Smooth muscle cell (in vitro differentiated cells): ENCODE measurements around the gene HIGD1B. TPM values are rescaled to one million over a fixed set of nuclear protein-coding genes. Genes with fewer than 3 reads are reported as not detected.

ENCODE experiments used
- DNase-seq: peaks from one replicate; lab custom pipeline; 2025; ENCODE audit not compliant: unreplicated experiment; lab: John Stamatoyannopoulos, UW
- H2AFZ ChIP-seq: fragments of 200-600 bp; sonication (generic); 2 replicates; pipeline ENCODE4 v1.6.0; 2016; ENCODE audit warnings: antibody characterized with exemption, low read depth, mild to moderate bottlenecking
- H3F3A ChIP-seq: fragments of 200-600 bp; sonication (generic); 2 replicates; pipeline ENCODE4 v1.6.0; 2017; ENCODE audit warnings: antibody characterized with exemption, low read depth
- H3K27ac ChIP-seq: fragments of 200-600 bp; sonication (generic); 2 replicates; pipeline ENCODE4 v1.5.1; 2016; ENCODE audit warnings: low read depth, mild to moderate bottlenecking
- H3K27me3 ChIP-seq: fragments of 200-600 bp; sonication (generic); 2 replicates; pipeline ENCODE4 v1.6.1; 2016; ENCODE audit warnings: low read depth, mild to moderate bottlenecking
- H3K36me3 ChIP-seq: fragments of 200-600 bp; sonication (generic); 2 replicates; pipeline ENCODE4 v1.5.1; 2016; ENCODE audit warnings: low read depth
- H3K4me1 ChIP-seq: fragments of 200-600 bp; sonication (generic); 2 replicates; pipeline ENCODE4 v1.5.1; 2016; ENCODE audit warnings: low read depth
- H3K4me2 ChIP-seq: fragments of 200-600 bp; sonication (generic); 2 replicates; pipeline ENCODE4 v1.6.0; 2016; ENCODE audit warnings: mild to moderate bottlenecking
- H3K4me3 ChIP-seq: fragments of 200-600 bp; sonication (generic); 2 replicates; pipeline ENCODE4 v1.5.1; 2016; ENCODE audit warnings: mild to moderate bottlenecking
- H3K79me2 ChIP-seq: fragments of 200-600 bp; sonication (generic); 2 replicates; pipeline ENCODE4 v1.6.0; 2016; ENCODE audit warnings: low read depth, mild to moderate bottlenecking
- H3K9ac ChIP-seq: fragments of 200-600 bp; sonication (generic); 2 replicates; pipeline ENCODE4 v1.6.0; 2016; ENCODE audit warnings: low read depth
- H3K9me3 ChIP-seq: fragments of 200-600 bp; sonication (generic); replicated peaks from 2 replicates; pipeline ENCODE4 v1.5.1; 2016; ENCODE audit warnings: low read depth
- H4K20me1 ChIP-seq: fragments of 200-600 bp; sonication (generic); 2 replicates; pipeline ENCODE4 v1.6.0; 2016; ENCODE audit warnings: low read depth
- WGBS: methylation state at CpG from one replicate; pipeline ENCODE4 v1.1.7; 2016; ENCODE audit warnings: low lambda C conversion rate; 5-methylcytosine and 5-hydroxymethylcytosine counted together
- polyA plus RNA-seq: library from polyadenylated mRNA; unstranded; fragments of >200 nt; fragmentation: Nextera tagmentation; extraction: Ambion mirVana; gene quantifications from 2 replicates; pipeline ENCODE4 v1.2.1, GENCODE V29; 2016
- small RNA-seq: library from RNA; depleted of rRNA; stranded (forward); fragments of <200 nt; gene quantifications from one replicate; pipeline ENCODE3, GENCODE V24; 2014
- total RNA-seq: library from RNA; depleted of rRNA; stranded (reverse); fragments of >200 nt; gene quantifications from 2 replicates; pipeline ENCODE4 v1.2.3, GENCODE V29; 2014
- TF ChIP-seq, protein P1 (sequence below): fragments of 200-600 bp; sonication (generic); IDR thresholded peaks from 2 replicates; pipeline ENCODE4 v1.5.1; 2017; ENCODE audit warnings: borderline replicate concordance, mild to moderate bottlenecking, antibody characterized with exemption; ENCODE audit not compliant: insufficient read depth, poor library complexity, severe bottlenecking

HIGD1B gene
- total and polyA plus RNA-seq, 2 experiments from 2014 or later: 0.39 TPM; not detected in 1

DNA sequence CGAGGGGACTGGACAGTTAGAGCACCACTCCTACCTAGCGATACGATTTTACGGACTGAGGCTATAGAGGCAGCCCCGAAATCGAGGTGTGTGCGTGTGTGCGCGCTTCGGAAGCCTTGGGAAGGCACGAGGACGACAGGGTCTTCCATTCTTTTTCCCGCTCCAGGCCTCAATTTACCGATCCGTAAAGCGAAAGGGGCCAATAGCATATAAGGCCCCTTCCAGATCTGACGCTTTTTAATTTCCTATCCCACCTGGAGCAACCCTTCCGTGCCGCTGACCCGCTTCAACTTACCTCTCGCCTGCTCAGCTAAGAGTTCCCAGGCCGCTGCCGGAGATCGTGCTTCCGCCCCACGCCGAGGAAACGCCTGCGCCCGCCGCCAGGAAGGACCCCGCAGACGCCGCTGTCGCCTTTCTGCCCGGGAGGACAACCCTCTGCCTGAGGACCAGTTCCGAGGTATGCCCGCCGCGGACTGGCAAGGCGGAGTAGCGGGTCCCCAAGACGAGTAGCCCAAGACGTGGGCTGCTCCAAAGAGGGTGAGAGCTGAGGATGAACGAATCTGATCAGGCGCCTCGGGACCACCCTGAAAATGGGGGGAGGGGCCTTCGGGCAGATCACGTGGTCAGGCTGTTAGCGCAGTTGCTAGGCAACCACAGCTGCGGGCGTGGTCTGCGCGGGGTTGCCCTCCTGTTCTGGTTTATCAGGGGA, 51.5 kb downstream of the HIGD1B start, which contains the start of gene EFTUD2:
Gene EFTUD2 (minus strand): TSS at position 372 of the 709 bp plus-strand sequence. CDS start 4,924 bp downstream, outside the sequence.
- Histone ChIP-seq H3K4me3 (peak within 1 kb of the TSS; percentile 78), H3K4me2 (peak within 1 kb of the TSS; percentile 98), H3K4me1 (peaks cover 10% of the 10 kb centered on the region), H3K36me3 (no peaks in the 10 kb centered on the region), H3K9ac (peak within 1 kb of the TSS; percentile 100), H3K27me3 (no peaks in the 10 kb centered on the region), H3K9me3 (no peaks in the 10 kb centered on the region), H2AFZ (peak within 1 kb of the TSS; percentile 96), H3F3A (peaks cover 8% of the 10 kb centered on the region), H3K27ac (peak within 1 kb of the TSS; percentile 99), H3K79me2 (peaks cover 48% of the 10 kb centered on the region), H4K20me1 (peaks cover 13% of the 10 kb centered on the region)
- WGBS: under 1% methylated on average over 54 of the region's 54 CpGs
- peak; percentile 83 for DNase-seq
- TF ChIP-seq, protein P1, sequence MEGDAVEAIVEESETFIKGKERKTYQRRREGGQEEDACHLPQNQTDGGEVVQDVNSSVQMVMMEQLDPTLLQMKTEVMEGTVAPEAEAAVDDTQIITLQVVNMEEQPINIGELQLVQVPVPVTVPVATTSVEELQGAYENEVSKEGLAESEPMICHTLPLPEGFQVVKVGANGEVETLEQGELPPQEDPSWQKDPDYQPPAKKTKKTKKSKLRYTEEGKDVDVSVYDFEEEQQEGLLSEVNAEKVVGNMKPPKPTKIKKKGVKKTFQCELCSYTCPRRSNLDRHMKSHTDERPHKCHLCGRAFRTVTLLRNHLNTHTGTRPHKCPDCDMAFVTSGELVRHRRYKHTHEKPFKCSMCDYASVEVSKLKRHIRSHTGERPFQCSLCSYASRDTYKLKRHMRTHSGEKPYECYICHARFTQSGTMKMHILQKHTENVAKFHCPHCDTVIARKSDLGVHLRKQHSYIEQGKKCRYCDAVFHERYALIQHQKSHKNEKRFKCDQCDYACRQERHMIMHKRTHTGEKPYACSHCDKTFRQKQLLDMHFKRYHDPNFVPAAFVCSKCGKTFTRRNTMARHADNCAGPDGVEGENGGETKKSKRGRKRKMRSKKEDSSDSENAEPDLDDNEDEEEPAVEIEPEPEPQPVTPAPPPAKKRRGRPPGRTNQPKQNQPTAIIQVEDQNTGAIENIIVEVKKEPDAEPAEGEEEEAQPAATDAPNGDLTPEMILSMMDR: no peak

Small RNAs within 50 kb of the gene (small RNA-seq; reads per million reads assigned to genes)
- gene RN7SL405P: not detected

Other genes starting within 250 kb of the HIGD1B start
- gene MEIOC, start 191.4 kb upstream of the HIGD1B start, total RNA-seq: 0.09 TPM in 1 of 2 replicates, not detected in the other
- gene MEIOC, start 191.4 kb upstream of the HIGD1B start, polyA plus RNA-seq: 0.18 TPM in 1 of 2 replicates, not detected in the other
- 26.9 and 29.0 TPM in 2 replicates for gene CCDC43, start 158.1 kb upstream of the HIGD1B start, total RNA-seq
- gene CCDC43, start 158.1 kb upstream of the HIGD1B start, polyA plus RNA-seq: 19.3 and 25.4 TPM in 2 replicates
- gene DBF4B, start 139.2 kb upstream of the HIGD1B start, total RNA-seq: 1.6 and 3.3 TPM in 2 replicates
- gene DBF4B, start 139.2 kb upstream of the HIGD1B start, polyA plus RNA-seq: 2.7 and 4.1 TPM in 2 replicates
- gene ADAM11, start 88.9 kb upstream of the HIGD1B start, total RNA-seq: 0.40 TPM in 1 of 2 replicates, not detected in the other
- gene ADAM11, start 88.9 kb upstream of the HIGD1B start, polyA plus RNA-seq: 0.27 and 0.48 TPM in 2 replicates
- gene GJC1, start 17.6 kb upstream of the HIGD1B start, total RNA-seq: 9.2 and 16.1 TPM in 2 replicates
- gene GJC1, start 17.6 kb upstream of the HIGD1B start, polyA plus RNA-seq: 6.3 and 8.0 TPM in 2 replicates
- gene EFTUD2, start 51.6 kb downstream of the HIGD1B start, total RNA-seq: 57.2 and 77.5 TPM in 2 replicates
- 76.0 and 76.5 TPM in 2 replicates for gene EFTUD2, start 51.6 kb downstream of the HIGD1B start, polyA plus RNA-seq
- 0.04 TPM in 1 of 2 replicates, not detected in the other for gene GFAP, start 67.6 kb downstream of the HIGD1B start, total RNA-seq
- 0.64 and 1.5 TPM in 2 replicates for gene GFAP, start 67.6 kb downstream of the HIGD1B start, polyA plus RNA-seq
- 2.4 and 2.7 TPM in 2 replicates for gene KIF18B, start 99.9 kb downstream of the HIGD1B start, total RNA-seq
- 3.4 and 3.9 TPM in 2 replicates for gene KIF18B, start 99.9 kb downstream of the HIGD1B start, polyA plus RNA-seq
- not detected in 2 replicates for gene C1QL1, start 120.4 kb downstream of the HIGD1B start, total RNA-seq
- gene C1QL1, start 120.4 kb downstream of the HIGD1B start, polyA plus RNA-seq: 5.5 and 5.6 TPM in 2 replicates
- 24.3 and 42.3 TPM in 2 replicates for gene DCAKD, start 203.7 kb downstream of the HIGD1B start, total RNA-seq
- gene DCAKD, start 203.7 kb downstream of the HIGD1B start, polyA plus RNA-seq: 25.7 and 28.4 TPM in 2 replicates
- gene NMT1, start 213.4 kb downstream of the HIGD1B start, total RNA-seq: 78.7 and 87.6 TPM in 2 replicates
- gene NMT1, start 213.4 kb downstream of the HIGD1B start, polyA plus RNA-seq: 105 and 148 TPM in 2 replicates